Endothelial cell of umbilical vein (primary cell): ENCODE data around the gene NOXA1. TPM values are rescaled to one million over a fixed set of nuclear protein-coding genes. Genes with fewer than 3 reads are reported as not detected.

Experiments used
- BruUV-seq: library from RNA; stranded (reverse); fragments of 400-500 nt; replicated peaks from 2 replicates; lab custom pipeline; 2021; lab: Mats Ljungman, UMichigan
- CTCF ChIA-PET: fragments of 300-600, 350-600 bp; sonication (Branson Sonifier 250); formaldehyde crosslinking; loops from one replicate; lab custom pipeline; 2021; ENCODE audit warnings: antibody characterized with exemption, inconsistent platforms; lab: Charles Lee
- POLR2A ChIA-PET: fragments of 300-600, 350-600 bp; sonication (Branson Sonifier 250); formaldehyde crosslinking; loops from one replicate; lab custom pipeline; 2021; ENCODE audit warnings: antibody characterized with exemption, inconsistent platforms; lab: Charles Lee
- DNase-seq: peaks from one replicate; pipeline ENCODE4 v3.0.0-alpha.2; 2011; ENCODE audit warnings: low read depth, low spot score
- FAIRE-seq: peaks from 2 replicates; lab custom pipeline; 2011; peaks lifted over from hg19 to GRCh38; lab: Jason Lieb, UNC
- H2AFZ ChIP-seq: 2 replicates; pipeline ENCODE4 v1.6.0; 2012; ENCODE audit warnings: low read depth, low read length, control low read depth, inconsistent platforms
- H3K27ac ChIP-seq: 2 replicates; pipeline ENCODE4 v1.5.1; 2011; ENCODE audit warnings: low read depth, mild to moderate bottlenecking, control low read depth, low read length, moderate library complexity; ENCODE audit not compliant: insufficient read depth
- H3K27me3 ChIP-seq, 2 experiments: 2 replicates each; pipeline versions ENCODE4 v1.6.0 to v1.6.1; 2011; ENCODE audit warnings: low read length in 2 of 2, mixed read lengths in 1 of 2; ENCODE audit not compliant: control insufficient read depth in 2 of 2, insufficient read depth in 2 of 2
- H3K36me3 ChIP-seq, 2 experiments: 2 replicates in 1 of 2; 3 replicates in 1 of 2; pipeline ENCODE4 v1.5.1; 2011; ENCODE audit warnings: low read length in 2 of 2, mild to moderate bottlenecking in 1 of 2, moderate library complexity in 1 of 2; ENCODE audit not compliant: control insufficient read depth in 2 of 2, insufficient read depth in 2 of 2; ENCODE audit errors: extremely low read depth in 1 of 2
- H3K4me1 ChIP-seq: 3 replicates; pipeline ENCODE4 v1.5.1; 2011; ENCODE audit warnings: mild to moderate bottlenecking, low read length; ENCODE audit not compliant: control insufficient read depth, insufficient read depth; ENCODE audit errors: extremely low read depth
- H3K4me2 ChIP-seq: 2 replicates; pipeline ENCODE4 v1.6.1; 2011; ENCODE audit warnings: low read length, control low read depth, mixed read lengths; ENCODE audit not compliant: insufficient read depth
- H3K4me3 ChIP-seq, 3 experiments: fragments of 200-600 bp in 1 of 3; sonication (generic), shearing (Covaris generic) in 1 of 3; replicated peaks in 1 of 3; 2 replicates each; pipeline ENCODE4 v1.5.1; 2011 to 2016; ENCODE audit warnings: control low read depth in 3 of 3, low read length in 3 of 3, mild to moderate bottlenecking in 2 of 3, inconsistent platforms in 1 of 3, low read depth in 1 of 3, moderate library complexity in 1 of 3; ENCODE audit not compliant: insufficient read depth in 1 of 3
- H3K79me2 ChIP-seq: 2 replicates; pipeline ENCODE4 v1.6.0; 2012; ENCODE audit warnings: low read length, inconsistent platforms; ENCODE audit not compliant: control insufficient read depth, insufficient read depth
- H3K9ac ChIP-seq: replicated peaks from 2 replicates; pipeline ENCODE3; 2011; ENCODE audit warnings: low read length, control low read depth; ENCODE audit not compliant: insufficient read depth; ENCODE audit errors: extremely low read depth
- H3K9me1 ChIP-seq: replicated peaks from 3 replicates; pipeline ENCODE4 v1.6.0; 2011; ENCODE audit warnings: mild to moderate bottlenecking, low read length; ENCODE audit not compliant: control insufficient read depth, insufficient read depth; ENCODE audit errors: extremely low read depth
- H3K9me3 ChIP-seq: replicated peaks from 2 replicates; pipeline ENCODE4 v1.5.1; 2012; ENCODE audit warnings: low read length, inconsistent platforms; ENCODE audit not compliant: control insufficient read depth, insufficient read depth
- H4K20me1 ChIP-seq: replicated peaks from 2 replicates; pipeline ENCODE3; 2011; ENCODE audit warnings: mild to moderate bottlenecking, low read length; ENCODE audit not compliant: control insufficient read depth, insufficient read depth; ENCODE audit errors: extremely low read depth
- CTCF ChIP-seq, 2 donors: IDR thresholded peaks; 1 replicate in 1 of 2; 2 replicates in 1 of 2; pipeline ENCODE4 v1.5.1; 2011; ENCODE audit warnings: low read length in 2 of 2, mild to moderate bottlenecking in 2 of 2, moderate library complexity in 2 of 2, control low read depth in 1 of 2, inconsistent platforms in 1 of 2, low read depth in 1 of 2; ENCODE audit not compliant: insufficient read depth in 1 of 2; ENCODE audit errors: extremely low read depth in 1 of 2
- EZH2 ChIP-seq: IDR thresholded peaks from 2 replicates; pipeline ENCODE4 v1.6.1; 2012; ENCODE audit warnings: borderline replicate concordance, low read depth, mild to moderate bottlenecking, moderate library complexity, low read length, inconsistent platforms; ENCODE audit not compliant: severe bottlenecking
- FOS ChIP-seq: IDR thresholded peaks from 2 replicates; pipeline ENCODE4 v1.6.1; 2011; ENCODE audit warnings: mild to moderate bottlenecking, low read length, moderate library complexity, borderline replicate concordance; ENCODE audit not compliant: insufficient read depth
- GATA2 ChIP-seq: IDR thresholded peaks from 2 replicates; pipeline ENCODE4 v1.7.0; 2011; ENCODE audit warnings: low read depth, mild to moderate bottlenecking, moderate library complexity, mixed read lengths, low read length; ENCODE audit not compliant: insufficient read length, insufficient read depth
- JUN ChIP-seq: IDR thresholded peaks from 2 replicates; pipeline ENCODE4 v1.6.1; 2011; ENCODE audit warnings: borderline replicate concordance, low read depth; ENCODE audit not compliant: insufficient read length, insufficient read depth
- MAX ChIP-seq: IDR thresholded peaks from 2 replicates; pipeline ENCODE4 v1.6.1; 2011; ENCODE audit not compliant: insufficient read depth, insufficient read length
- MYC ChIP-seq: IDR thresholded peaks from one replicate; pipeline ENCODE4 v1.6.1; 2011; ENCODE audit warnings: mild to moderate bottlenecking, low read depth, low read length
- POLR2A ChIP-seq: IDR thresholded peaks from 2 replicates; pipeline ENCODE4 v1.6.1; 2012; ENCODE audit warnings: low read depth, mild to moderate bottlenecking, control low read depth, low read length
- POLR2AphosphoS5 ChIP-seq: IDR thresholded peaks from 2 replicates; pipeline ENCODE4 v1.6.1; 2012; ENCODE audit warnings: low read depth, mild to moderate bottlenecking, control low read depth, low read length, moderate library complexity; ENCODE audit not compliant: insufficient read depth
- dilution Hi-C: fragments of 300-500 bp; cut with MboI; formaldehyde crosslinking; loops from one replicate; pipeline ENCODE4 v1.15.0; 2019; ENCODE audit warnings: low sequenced_read_pairs; ENCODE audit not compliant: extremely low pct_ligation_motif_present
- intact Hi-C: fragments of 100-400 bp; cut with micrococcal nuclease; formaldehyde crosslinking; loops from one replicate; pipeline ENCODE4 v1.10.0; 2022
- polyA plus RNA-seq, 4 experiments: library from polyadenylated mRNA; depleted of rRNA in 3 of 4; stranded (reverse) in 3 of 4; unstranded in 1 of 4; fragments of >200 nt; gene quantifications; 2 replicates each; pipeline versions ENCODE4 v1.2.1 to v1.2.3, GENCODE V29; 2011 to 2012; ENCODE audit warnings: missing spikeins in 1 of 4
- total RNA-seq: library from RNA; stranded (reverse); gene quantifications from 2 replicates; pipeline ENCODE4 v1.2.3, GENCODE V29; 2021

The NOXA1 gene
- total and polyA plus RNA-seq, 2 donors (not counting 3 experiments of a cell fraction or from before 2014, with no cell fraction given) = 0.40 to 0.91 TPM

- no peak overlapping the region for H3K4me3 ChIP-seq
Measured at GRCh38 chr9:137392232-137393007, 30.8 kb upstream of the NOXA1 start.

More at GRCh38 chr9:137392232-137393007, 30.8 kb upstream of the NOXA1 start:
- Histone ChIP-seq H3K9ac (no peak overlapping the region), H3K9me3 (no peaks in the 10 kb centered on the region), H3K4me1 (peaks cover 9% of the 10 kb centered on the region), H3K79me2 (no peaks in the 10 kb centered on the region), H3K27ac (no peak overlapping the region), H3K4me2 (no peak overlapping the region), H4K20me1 (no peaks in the 10 kb centered on the region), H3K9me1 (no peaks in the 10 kb centered on the region), H3K27me3 (no peaks in the 10 kb centered on the region), H3K36me3 (peaks cover 0 to 4% of the 10 kb centered on the region in 2 experiments), H2AFZ (no peak overlapping the region)
- TF ChIP-seq MYC (no peak), MAX (no peak), EZH2 (no peak), FOS (no peak), JUN (no peak), GATA2 (no peak), CTCF (IDR thresholded peaks at IDR 0.05; ENCODE audit: extremely low read depth in 1 of 2, insufficient read depth in 1 of 2, low read depth in 1 of 2, low read length in 2 of 2) (no peak), POLR2A (no peak), POLR2AphosphoS5 (no peak)
- POLR2A ChIA-PET = no interaction called here
- intact Hi-C loops = no loop called here
- DNase-seq (no peak), FAIRE-seq (no peak)
- BruUV-seq = no TSS peak
- dilution Hi-C loops = no loop called here
- CTCF ChIA-PET = interaction anchor here (1.3 to 1.5 kb wide), 2 partner anchors 86 to 90 kb away, joined by 3 read pairs; partner anchors contain the start of gene NRARP
